Stimulated activated CD8-positive, alpha-beta memory T cell treated with anti-CD3 and anti-CD28 coated beads, Interleukin-2, amount 100 ng/mL, for 1 hour (primary cell): ENCODE data around the gene CLDND1.
"Not testable (repeated sequence)": the region's sequence is repeated elsewhere in the genome, so short reads cannot be mapped to it uniquely, and the experiment has no call there.

Experiments used
- DNase-seq, 2 donors: peaks; one replicate each; pipeline ENCODE4 v3.0.0-alpha.2; 2020; ENCODE audit warnings: low read depth in 2 of 2

The CLDND1 gene

GRCh38 chr3:98522544-98523281, at the start of gene CLDND1:
Gene CLDND1 (minus strand): TSS chr3:98522902. CDS start chr3:98521424, 1,478 bp downstream.
- peak; percentile 90 for DNase-seq

- DNase-seq: no peak
These were observed 45.7 kb upstream of the CLDND1 start for GRCh38 chr3:98568402-98568801.

- no peak for DNase-seq
These were observed 45.1 kb upstream of the CLDND1 start for GRCh38 chr3:98567666-98568270.

- no peak for DNase-seq
These were observed 43.1 kb upstream of the CLDND1 start for GRCh38 chr3:98565843-98566242.

GRCh38 chr3:98565237-98565643, 42.5 kb upstream of the CLDND1 start:
- no peak for DNase-seq

GRCh38 chr3:98564282-98565005, 41.7 kb upstream of the CLDND1 start:
- no peak for DNase-seq

GRCh38 chr3:98563661-98564281, 41.1 kb upstream of the CLDND1 start:
- no peak for DNase-seq

- DNase-seq: no peak
These were observed 39.2 kb upstream of the CLDND1 start for GRCh38 chr3:98561727-98562521.

GRCh38 chr3:98560911-98561310, 38.2 kb upstream of the CLDND1 start:
- no peak for DNase-seq

- not testable (repeated sequence) for DNase-seq
These were observed 37.1 kb upstream of the CLDND1 start for GRCh38 chr3:98559769-98560168.

GRCh38 chr3:98558100-98558827, 35.6 kb upstream of the CLDND1 start:
- DNase-seq: no peak

- DNase-seq: no peak
These were observed 34.8 kb upstream of the CLDND1 start for GRCh38 chr3:98557324-98558010.

GRCh38 chr3:98556164-98557130, 33.7 kb upstream of the CLDND1 start:
- DNase-seq: peak in 1 of 2 donors; percentile 26

- no peak for DNase-seq
These were observed 32.3 kb upstream of the CLDND1 start for GRCh38 chr3:98555025-98555379.

- DNase-seq: no peak
These were observed 31.9 kb upstream of the CLDND1 start for GRCh38 chr3:98554580-98554979.

GRCh38 chr3:98553753-98554152, 31.1 kb upstream of the CLDND1 start:
- no peak for DNase-seq

- no peak for DNase-seq
These were observed 30.4 kb upstream of the CLDND1 start for GRCh38 chr3:98553021-98553563.

GRCh38 chr3:98552232-98553020, 29.7 kb upstream of the CLDND1 start:
- no peak for DNase-seq
